OCI-LY3 (cell line): ENCODE measurements around the gene CCDC80.

ENCODE experiments used
- EZH2phosphoT487 ChIP-seq: fragments of 200-600 bp; shearing (Covaris generic); IDR thresholded peaks from 2 replicates; pipeline ENCODE4 v1.6.1; 2018; ENCODE audit warnings: antibody characterized with exemption, mixed run types, low read depth
- TF ChIP-seq, protein P1 (sequence below): fragments of 200-600, 300-600 bp; sonication (generic); IDR thresholded peaks from 2 replicates; pipeline ENCODE4 v1.5.1; 2014; ENCODE audit warnings: antibody characterized with exemption, low read length, low read depth

- TF ChIP-seq, protein P1, sequence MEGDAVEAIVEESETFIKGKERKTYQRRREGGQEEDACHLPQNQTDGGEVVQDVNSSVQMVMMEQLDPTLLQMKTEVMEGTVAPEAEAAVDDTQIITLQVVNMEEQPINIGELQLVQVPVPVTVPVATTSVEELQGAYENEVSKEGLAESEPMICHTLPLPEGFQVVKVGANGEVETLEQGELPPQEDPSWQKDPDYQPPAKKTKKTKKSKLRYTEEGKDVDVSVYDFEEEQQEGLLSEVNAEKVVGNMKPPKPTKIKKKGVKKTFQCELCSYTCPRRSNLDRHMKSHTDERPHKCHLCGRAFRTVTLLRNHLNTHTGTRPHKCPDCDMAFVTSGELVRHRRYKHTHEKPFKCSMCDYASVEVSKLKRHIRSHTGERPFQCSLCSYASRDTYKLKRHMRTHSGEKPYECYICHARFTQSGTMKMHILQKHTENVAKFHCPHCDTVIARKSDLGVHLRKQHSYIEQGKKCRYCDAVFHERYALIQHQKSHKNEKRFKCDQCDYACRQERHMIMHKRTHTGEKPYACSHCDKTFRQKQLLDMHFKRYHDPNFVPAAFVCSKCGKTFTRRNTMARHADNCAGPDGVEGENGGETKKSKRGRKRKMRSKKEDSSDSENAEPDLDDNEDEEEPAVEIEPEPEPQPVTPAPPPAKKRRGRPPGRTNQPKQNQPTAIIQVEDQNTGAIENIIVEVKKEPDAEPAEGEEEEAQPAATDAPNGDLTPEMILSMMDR: no peak
- TF ChIP-seq EZH2phosphoT487: no peak
Observed at GRCh38 chr3:112640930-112641801, at the start of gene CCDC80.
